ENCODE measurements around the gene STYXL2.

DNA sequence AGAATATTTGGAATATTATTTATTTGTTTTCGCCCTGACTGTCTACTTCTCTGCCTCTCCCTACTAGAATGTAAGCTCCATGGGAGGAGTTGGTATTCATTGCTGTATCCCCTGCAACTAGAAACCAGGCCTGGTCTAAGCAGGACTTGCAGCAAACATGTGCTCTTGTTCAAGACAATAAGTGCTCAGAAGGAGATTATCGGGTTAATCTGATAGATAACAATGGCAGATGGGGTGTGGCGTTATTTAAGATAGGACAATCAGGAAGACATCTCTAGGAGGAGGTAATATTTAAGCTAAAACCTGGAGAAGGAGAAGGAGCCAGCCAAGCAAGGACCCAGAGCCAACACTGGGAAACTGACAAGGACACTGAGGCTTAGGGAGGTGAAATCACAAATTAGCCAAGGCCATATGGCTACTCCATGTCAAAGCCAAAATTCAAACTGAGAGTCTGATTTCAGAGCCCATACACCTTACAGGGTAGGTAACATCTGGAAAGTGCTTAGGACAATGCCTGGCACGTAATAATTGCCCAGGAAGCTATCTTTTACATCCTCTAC, 41.5 kb downstream of the STYXL2 start:
- TF ChIP-seq ISL1 (CRISPR knock-in tag; IDR thresholded peaks at IDR 0.05) (no peak), CSDC2 (CRISPR knock-in tag; IDR thresholded peaks at IDR 0.05) (no peak), TOX (CRISPR knock-in tag; IDR thresholded peaks at IDR 0.05; ENCODE audit: borderline replicate concordance) (no peak), ZFP30 (CRISPR knock-in tag; IDR thresholded peaks at IDR 0.05) (no peak)
- TF ChIP-seq, protein P1, sequence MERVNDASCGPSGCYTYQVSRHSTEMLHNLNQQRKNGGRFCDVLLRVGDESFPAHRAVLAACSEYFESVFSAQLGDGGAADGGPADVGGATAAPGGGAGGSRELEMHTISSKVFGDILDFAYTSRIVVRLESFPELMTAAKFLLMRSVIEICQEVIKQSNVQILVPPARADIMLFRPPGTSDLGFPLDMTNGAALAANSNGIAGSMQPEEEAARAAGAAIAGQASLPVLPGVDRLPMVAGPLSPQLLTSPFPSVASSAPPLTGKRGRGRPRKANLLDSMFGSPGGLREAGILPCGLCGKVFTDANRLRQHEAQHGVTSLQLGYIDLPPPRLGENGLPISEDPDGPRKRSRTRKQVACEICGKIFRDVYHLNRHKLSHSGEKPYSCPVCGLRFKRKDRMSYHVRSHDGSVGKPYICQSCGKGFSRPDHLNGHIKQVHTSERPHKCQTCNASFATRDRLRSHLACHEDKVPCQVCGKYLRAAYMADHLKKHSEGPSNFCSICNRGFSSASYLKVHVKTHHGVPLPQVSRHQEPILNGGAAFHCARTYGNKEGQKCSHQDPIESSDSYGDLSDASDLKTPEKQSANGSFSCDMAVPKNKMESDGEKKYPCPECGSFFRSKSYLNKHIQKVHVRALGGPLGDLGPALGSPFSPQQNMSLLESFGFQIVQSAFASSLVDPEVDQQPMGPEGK (CRISPR knock-in tag; IDR thresholded peaks at IDR 0.05; ENCODE audit: borderline replicate concordance), result no peak
- TF ChIP-seq, protein P2, sequence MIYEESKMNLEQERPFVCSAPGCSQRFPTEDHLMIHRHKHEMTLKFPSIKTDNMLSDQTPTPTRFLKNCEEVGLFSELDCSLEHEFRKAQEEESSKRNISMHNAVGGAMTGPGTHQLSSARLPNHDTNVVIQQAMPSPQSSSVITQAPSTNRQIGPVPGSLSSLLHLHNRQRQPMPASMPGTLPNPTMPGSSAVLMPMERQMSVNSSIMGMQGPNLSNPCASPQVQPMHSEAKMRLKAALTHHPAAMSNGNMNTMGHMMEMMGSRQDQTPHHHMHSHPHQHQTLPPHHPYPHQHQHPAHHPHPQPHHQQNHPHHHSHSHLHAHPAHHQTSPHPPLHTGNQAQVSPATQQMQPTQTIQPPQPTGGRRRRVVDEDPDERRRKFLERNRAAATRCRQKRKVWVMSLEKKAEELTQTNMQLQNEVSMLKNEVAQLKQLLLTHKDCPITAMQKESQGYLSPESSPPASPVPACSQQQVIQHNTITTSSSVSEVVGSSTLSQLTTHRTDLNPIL (CRISPR knock-in tag; IDR thresholded peaks at IDR 0.05; ENCODE audit: low read depth), result no peak
